GM04503 (cell line): ENCODE results near the gene CTDSP1.

ENCODE experiments used
- DNase-seq: peaks from one replicate; pipeline ENCODE4 v3.0.0-alpha.2; 2012; ENCODE audit warnings: low read depth

The CTDSP1 gene

GRCh38 chr2:218425531-218425930, 25.9 kb downstream of the CTDSP1 start:
- DNase-seq = no peak

- no peak for DNase-seq
Observed at GRCh38 chr2:218427741-218428140, 28.1 kb downstream of the CTDSP1 start.

GRCh38 chr2:218428846-218429558, 29.3 kb downstream of the CTDSP1 start:
- DNase-seq = no peak

GRCh38 chr2:218429911-218430692, 30.4 kb downstream of the CTDSP1 start:
- no peak for DNase-seq

- DNase-seq = no peak
Observed at GRCh38 chr2:218430721-218431120, 31.1 kb downstream of the CTDSP1 start.

- no peak for DNase-seq
Observed at GRCh38 chr2:218431878-218432277, 32.2 kb downstream of the CTDSP1 start.

- no peak for DNase-seq
Observed at GRCh38 chr2:218432676-218433365, 33.2 kb downstream of the CTDSP1 start.

GRCh38 chr2:218434456-218434855, 34.8 kb downstream of the CTDSP1 start:
- no peak for DNase-seq

- DNase-seq = no peak
Observed at GRCh38 chr2:218435003-218435982, 35.6 kb downstream of the CTDSP1 start.

- no peak for DNase-seq
Observed at GRCh38 chr2:218436992-218437391, 37.3 kb downstream of the CTDSP1 start.

- no peak for DNase-seq
Observed at GRCh38 chr2:218437969-218438368, 38.3 kb downstream of the CTDSP1 start.

- DNase-seq = no peak
Observed at GRCh38 chr2:218438596-218438995, 38.9 kb downstream of the CTDSP1 start.

GRCh38 chr2:218444692-218445357, 45.2 kb downstream of the CTDSP1 start:
- DNase-seq = no peak

GRCh38 chr2:218445602-218446001, 45.9 kb downstream of the CTDSP1 start:
- DNase-seq = no peak

GRCh38 chr2:218446547-218446946, 46.9 kb downstream of the CTDSP1 start:
- DNase-seq = no peak

- DNase-seq = no peak
Observed at GRCh38 chr2:218447072-218447471, 47.4 kb downstream of the CTDSP1 start.

- DNase-seq = no peak
Observed at GRCh38 chr2:218448934-218449333, 49.3 kb downstream of the CTDSP1 start.

- no peak for DNase-seq
Observed at GRCh38 chr2:218452079-218452478, 52.4 kb downstream of the CTDSP1 start.
